Adrenal gland (tissue), 12 donors: ENCODE data around the gene LRRC71. TPM values are rescaled to one million over a fixed set of nuclear protein-coding genes. Genes with fewer than 3 reads are reported as not detected.

Experiments
- DNase-seq, 7 donors: peaks; one replicate each; pipeline ENCODE4 v3.0.0-alpha.2; 2019 to 2020
- H3K27ac ChIP-seq, 5 donors: fragments of 200-600 bp; sonication (generic) in 4 of 5; 1 replicate in 3 of 5; 2 replicates in 2 of 5; pipeline versions ENCODE4 v1.5.1 to v1.8.0; 2016 to 2020; ENCODE audit warnings: mild to moderate bottlenecking in 1 of 5
- H3K27me3 ChIP-seq: fragments of 200-600 bp; 2 replicates; pipeline ENCODE4 v1.8.0; 2021
- H3K36me3 ChIP-seq, 2 donors: fragments of 200-600 bp; replicated peaks in 1 of 2; 1 replicate in 1 of 2; 2 replicates in 1 of 2; pipeline versions ENCODE4 v1.5.1 to v1.8.0; 2018 to 2022
- H3K4me1 ChIP-seq, 2 donors: fragments of 200-600 bp; replicated peaks in 1 of 2; 1 replicate in 1 of 2; 2 replicates in 1 of 2; pipeline versions ENCODE4 v1.5.1 to v1.8.0; 2018 to 2021
- H3K4me3 ChIP-seq, 4 donors: fragments of 200-600 bp; sonication (generic) in 3 of 4; one replicate each; pipeline ENCODE4 v1.5.1; 2016 to 2018
- H3K9me3 ChIP-seq, 3 donors: fragments of 200-600 bp; sonication (generic) in 1 of 3; replicated peaks in 1 of 3; 1 replicate in 2 of 3; 2 replicates in 1 of 3; pipeline versions ENCODE4 v1.5.1 to v1.8.0; 2016 to 2021
- POLR2A ChIP-seq, 2 donors: fragments of 450-650 bp; IDR thresholded peaks; one replicate each; pipeline ENCODE4 v1.6.1; 2017; ENCODE audit warnings: antibody characterized with exemption in 2 of 2, mild to moderate bottlenecking in 2 of 2, moderate library complexity in 1 of 2
- WGBS, 4 donors: extraction: QIAGEN DNeasy Blood & Tissue Kit in 2 of 4; methylation state at CpG; one replicate each; pipeline versions ENCODE4 v1.1.5 to v1.1.7; 2013 to 2017; 5-methylcytosine and 5-hydroxymethylcytosine counted together
- intact Hi-C, 2 donors: fragments of 100-400 bp; cut with DNase I; formaldehyde crosslinking; loops; one replicate each; pipeline versions ENCODE4 v1.14.1 to v1.15.0; 2022 to 2023
- polyA plus RNA-seq, 3 donors: library from polyadenylated mRNA; stranded (reverse); fragments of 200-250 nt in 2 of 3; fragments of 350-450 nt in 1 of 3; fragmentation: Illumina TruSeq in 1 of 3; extraction: RNeasy Lipid Tissue Mini Kit (QIAGEN cat#74804) in 1 of 3; gene quantifications; one replicate each; pipeline ENCODE4 v1.2.3, GENCODE V29; 2013 to 2014
- total RNA-seq, 9 donors: library from RNA; depleted of rRNA in 4 of 9; stranded (reverse); fragments of >200 nt in 4 of 9; fragments of 120-200 nt in 1 of 9; fragmentation: NEBNext Ultra II Directional in 1 of 9; extraction: Animal tissue kit (Norgen Biotek cat#: 25700) in 1 of 9; gene quantifications; one replicate each; pipeline versions ENCODE4 v1.1.0 to v1.2.4, GENCODE V29; 2013 to 2023
- TF ChIP-seq, protein P1 (sequence below), 6 experiments: fragments of 450-650 bp in 4 of 6; fragments of 200-600 bp in 2 of 6; sonication (generic) in 1 of 6; IDR thresholded peaks; 1 replicate in 5 of 6; 2 replicates in 1 of 6; pipeline versions ENCODE4 v1.5.1 to v1.8.0; 2016 to 2021; ENCODE audit warnings: antibody characterized with exemption in 6 of 6, mild to moderate bottlenecking in 2 of 6, moderate library complexity in 1 of 6
- donor health status: healthy with polysubstance abuse.
- donor health status: Bipolar disorder and iron deficiency.
- donor health status: DM: yes; HTN: yes; CAD: no.
- donor health status: DM: no; HTN: no; CAD: no.
- donor health status: DM: no; HTN: no; CAD: no.
- donor health status: DM: yes; HTN: yes; CAD: no.

Gene LRRC71
- total and polyA plus RNA-seq, 12 donors = 0.11 to 4.6 (median 0.27) TPM; not detected in 4

DNA sequence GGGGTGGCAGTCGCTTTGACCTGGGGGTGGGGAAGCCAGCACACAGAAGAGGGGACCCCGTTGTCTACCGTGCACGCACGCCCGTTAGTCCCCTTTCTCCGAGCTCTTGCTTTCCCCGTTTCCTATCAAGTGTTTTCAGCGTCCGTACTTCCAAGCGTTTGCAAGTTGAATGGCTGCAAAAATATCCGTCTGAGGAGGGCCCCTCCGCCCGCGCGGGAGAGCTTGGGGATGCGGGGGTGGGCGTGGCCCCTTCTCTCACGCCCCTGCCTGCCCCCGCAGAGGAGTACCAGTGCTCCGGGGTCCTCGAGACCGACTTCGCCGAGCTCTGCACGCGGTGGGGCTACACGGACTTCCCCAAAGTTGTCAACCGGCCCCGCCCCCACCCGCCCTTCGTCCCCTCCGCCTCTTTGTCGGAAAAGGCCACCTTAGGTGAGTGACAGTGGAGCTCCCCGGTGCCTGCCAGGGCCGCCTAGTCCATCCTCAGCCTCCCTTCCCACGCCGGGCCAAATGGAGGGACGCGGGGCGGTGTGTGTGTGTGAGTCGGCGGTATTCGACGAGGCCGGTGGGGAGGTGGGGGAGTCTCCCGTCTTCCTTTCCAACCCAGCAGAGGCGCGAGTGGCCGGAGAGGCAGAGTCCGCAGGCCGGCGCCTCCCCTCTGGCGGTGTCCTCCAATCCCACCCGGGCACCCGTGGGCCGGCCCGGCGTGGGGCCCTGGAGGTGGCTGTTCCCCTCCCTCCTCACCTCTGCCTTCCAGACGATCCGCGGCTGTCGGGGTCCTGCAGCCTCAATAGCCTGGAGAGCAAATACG lies 3.4 kb downstream of the LRRC71 start:
- DNase-seq = no peak
- WGBS, 4 donors = 4 to 14% (median 6%) methylated on average over 31 to 64 of the region's 64 CpGs
- Histone ChIP-seq H3K27me3 (peaks cover 47% of the 10 kb centered on the region), H3K36me3 (no peaks in the 10 kb centered on the region), H3K4me3 (peak overlapping the region in 1 of 4 donors; percentile 8), H3K27ac (no peak overlapping the region), H3K4me1 (peaks cover 0 to 12% of the 10 kb centered on the region in 2 donors), H3K9me3 (no peaks in the 10 kb centered on the region)
- TF ChIP-seq, protein P1, sequence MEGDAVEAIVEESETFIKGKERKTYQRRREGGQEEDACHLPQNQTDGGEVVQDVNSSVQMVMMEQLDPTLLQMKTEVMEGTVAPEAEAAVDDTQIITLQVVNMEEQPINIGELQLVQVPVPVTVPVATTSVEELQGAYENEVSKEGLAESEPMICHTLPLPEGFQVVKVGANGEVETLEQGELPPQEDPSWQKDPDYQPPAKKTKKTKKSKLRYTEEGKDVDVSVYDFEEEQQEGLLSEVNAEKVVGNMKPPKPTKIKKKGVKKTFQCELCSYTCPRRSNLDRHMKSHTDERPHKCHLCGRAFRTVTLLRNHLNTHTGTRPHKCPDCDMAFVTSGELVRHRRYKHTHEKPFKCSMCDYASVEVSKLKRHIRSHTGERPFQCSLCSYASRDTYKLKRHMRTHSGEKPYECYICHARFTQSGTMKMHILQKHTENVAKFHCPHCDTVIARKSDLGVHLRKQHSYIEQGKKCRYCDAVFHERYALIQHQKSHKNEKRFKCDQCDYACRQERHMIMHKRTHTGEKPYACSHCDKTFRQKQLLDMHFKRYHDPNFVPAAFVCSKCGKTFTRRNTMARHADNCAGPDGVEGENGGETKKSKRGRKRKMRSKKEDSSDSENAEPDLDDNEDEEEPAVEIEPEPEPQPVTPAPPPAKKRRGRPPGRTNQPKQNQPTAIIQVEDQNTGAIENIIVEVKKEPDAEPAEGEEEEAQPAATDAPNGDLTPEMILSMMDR (IDR thresholded peaks at IDR 0.05) = no peak
- no peak for TF ChIP-seq POLR2A (IDR thresholded peaks at IDR 0.05)
- intact Hi-C loops = loop anchor here (2.0 to 10.0 kb wide), 2 partner anchors 29 to 151 kb away; no protein-coding TSS in a partner anchor

DNA sequence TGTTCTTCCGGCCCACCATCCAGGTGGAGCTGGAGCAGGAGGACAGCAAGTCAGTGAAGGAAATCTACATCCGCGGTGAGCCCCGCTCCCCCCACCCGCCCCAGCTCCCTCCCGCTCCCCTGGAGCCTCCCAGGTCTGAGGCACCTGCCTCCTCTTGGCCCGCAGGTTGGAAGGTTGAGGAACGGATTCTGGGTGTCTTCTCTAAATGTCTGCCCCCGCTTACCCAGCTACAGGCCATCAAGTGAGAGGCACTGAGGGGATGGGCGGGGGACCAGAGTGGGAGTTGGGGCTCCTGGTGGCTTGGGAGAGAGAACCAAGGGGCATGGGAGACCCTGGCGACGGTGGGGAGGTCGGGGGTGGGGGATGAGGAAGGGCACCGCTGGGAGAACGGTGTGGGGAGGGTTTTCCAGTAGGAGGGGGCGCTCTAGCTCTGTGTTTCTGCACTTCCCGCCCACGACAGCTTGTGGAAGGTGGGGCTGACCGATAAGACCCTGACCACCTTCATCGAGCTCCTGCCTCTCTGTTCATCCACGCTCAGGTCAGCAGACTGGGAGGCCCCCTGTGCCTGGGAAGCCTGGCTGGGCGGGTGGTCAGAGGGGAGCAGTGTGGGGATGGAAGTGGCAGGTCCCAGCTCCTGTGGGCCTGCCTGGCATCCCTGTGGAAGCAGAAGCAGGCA lies 4.2 kb downstream of the LRRC71 start:
- 38 to 60% (median 49%) methylated on average over 20 to 22 of the region's 22 CpGs for WGBS, 4 donors
- DNase-seq = no peak
- peaks cover 0 to 12% of the 10 kb centered on the region in 2 donors for H3K4me1 ChIP-seq
- no peak overlapping the region for H3K27ac ChIP-seq
- no peaks in the 10 kb centered on the region for H3K9me3 ChIP-seq
- peaks cover 47% of the 10 kb centered on the region for H3K27me3 ChIP-seq
- no peak overlapping the region for H3K4me3 ChIP-seq
- no peaks in the 10 kb centered on the region for H3K36me3 ChIP-seq
- TF ChIP-seq, protein P1 (IDR thresholded peaks at IDR 0.05) = no peak
- no peak for TF ChIP-seq POLR2A (IDR thresholded peaks at IDR 0.05)
- intact Hi-C loops = loop anchor here in 1 of 2 donors (10.0 kb wide), 1 partner anchor 150 kb away; no protein-coding TSS in a partner anchor

DNA sequence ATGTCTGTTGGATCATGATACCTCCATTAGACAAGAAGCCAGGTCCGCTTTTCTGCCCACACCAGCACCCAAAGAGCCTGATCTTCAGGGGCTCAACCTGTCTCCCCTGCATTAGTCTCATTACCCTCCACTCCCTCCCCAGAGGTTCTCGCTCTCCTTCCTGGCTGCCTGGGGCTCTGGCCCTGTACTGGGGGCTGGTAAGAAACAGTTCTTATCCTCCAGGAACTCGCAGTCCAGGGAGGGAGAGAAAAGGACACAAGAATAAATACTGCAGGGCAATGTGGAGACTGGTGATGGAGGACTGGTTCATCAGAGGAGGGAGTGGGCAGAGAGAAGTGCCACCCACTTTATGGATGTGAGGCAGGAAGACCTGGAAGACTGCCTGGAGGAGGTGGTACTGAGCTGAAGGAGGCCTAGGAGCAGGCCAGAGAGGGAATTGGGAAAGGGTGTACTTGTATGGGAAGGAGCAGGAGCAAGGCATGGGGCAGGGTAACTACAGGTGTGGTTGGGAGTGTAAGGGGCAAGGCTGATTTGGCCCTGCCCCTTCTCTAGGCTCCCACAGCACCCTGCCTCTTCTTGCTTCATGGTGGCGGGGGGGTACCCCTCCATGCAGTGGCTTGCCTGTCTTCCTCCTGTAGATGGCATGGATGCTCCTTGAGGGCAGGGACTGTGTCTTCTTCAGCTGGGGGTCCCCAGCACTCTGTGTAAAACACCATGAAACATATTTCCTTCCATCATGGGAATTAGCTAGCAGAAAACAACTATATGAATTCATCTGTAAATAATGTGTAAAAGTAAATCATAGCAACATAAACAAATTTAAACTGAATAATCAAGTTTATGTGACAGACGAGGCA lies 5.0 kb downstream of the LRRC71 start:
- Histone ChIP-seq H3K4me1 (peaks cover 0 to 12% of the 10 kb centered on the region in 2 donors), H3K27ac (no peak overlapping the region), H3K27me3 (peaks cover 45% of the 10 kb centered on the region), H3K36me3 (no peaks in the 10 kb centered on the region), H3K9me3 (no peaks in the 10 kb centered on the region), H3K4me3 (no peak overlapping the region)
- no peak for DNase-seq
- TF ChIP-seq, protein P1 (IDR thresholded peaks at IDR 0.05) = no peak
- intact Hi-C loops = loop anchor here in 1 of 2 donors (10.0 kb wide), 1 partner anchor 149 kb away; no protein-coding TSS in a partner anchor
- WGBS, 4 donors = 71 to 89% (median 81%) methylated on average over 5 of the region's 5 CpGs
